H1 (cell line): ENCODE results near the gene EPHA6. TPM values are rescaled to one million over a fixed set of nuclear protein-coding genes. Genes with fewer than 3 reads are reported as not detected.

Source experiments
- MAFK ChIP-seq: IDR thresholded peaks from 2 replicates; pipeline ENCODE4 v1.6.1; 2012; ENCODE audit warnings: low read depth, mild to moderate bottlenecking, improper control_type of control experiment, low read length
- polyA plus RNA-seq, 7 experiments: library from polyadenylated mRNA; depleted of rRNA in 3 of 7; stranded (reverse) in 5 of 7; unstranded in 2 of 7; fragments of >200 nt in 5 of 7; fragments of 200-250 nt in 2 of 7; gene quantifications; 1 replicate in 5 of 7; 2 replicates in 1 of 7; 4 replicates in 1 of 7; pipeline versions ENCODE4 v1.2.1 to v1.2.3, GENCODE V29; 2011 to 2013; ENCODE audit warnings: missing spikeins in 2 of 7, mixed read lengths in 2 of 7
- total RNA-seq: library from RNA; stranded (reverse); fragmentation: NEBNext Ultra II Directional; extraction: Animal tissue kit (Norgen Biotek cat#: 25700); gene quantifications from 2 replicates; pipeline ENCODE4 v1.2.1, GENCODE V29; 2021

Gene EPHA6
- total and polyA plus RNA-seq, 2 of the 8 experiments (the other 6 are each of a cell fraction or from before 2014, with no cell fraction given): 0.83 to 3.2 TPM

DNA sequence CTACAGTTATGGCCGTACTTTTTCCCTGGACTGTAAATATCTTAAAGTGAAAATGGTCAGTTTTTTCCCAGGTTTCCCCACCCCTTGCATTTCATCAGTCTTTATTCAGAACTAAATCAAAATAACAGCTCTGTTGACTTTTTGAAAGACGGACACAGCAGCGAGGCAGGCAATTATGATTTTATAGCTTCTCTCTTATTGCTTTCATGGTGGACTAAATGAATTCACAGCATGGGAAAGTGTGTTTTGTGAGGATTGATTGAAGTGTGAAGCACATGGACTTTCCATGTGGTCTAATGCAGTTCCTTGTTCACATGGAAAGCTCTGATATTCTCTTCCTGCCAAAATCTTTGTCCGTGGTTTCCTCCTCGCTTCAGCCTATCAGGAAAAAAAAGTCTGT, 681.5 kb downstream of the EPHA6 start (continued):
- no peak for TF ChIP-seq MAFK
